ENCODE measurements around the gene HOXD8.

GRCh38 chr2:176142281-176142680, 12.8 kb downstream of the HOXD8 start:
- TF ChIP-seq CTCF (IDR thresholded peaks at IDR 0.05; ENCODE audit: low read depth, low read length) (no peak), POLR2A (IDR thresholded peaks at IDR 0.05; ENCODE audit: extremely low read depth, insufficient read length) (no peak), MYC (IDR thresholded peaks at IDR 0.05; ENCODE audit: low read depth, low read length) (no peak)
